ENCODE results near the gene LYRM4.

DNA sequence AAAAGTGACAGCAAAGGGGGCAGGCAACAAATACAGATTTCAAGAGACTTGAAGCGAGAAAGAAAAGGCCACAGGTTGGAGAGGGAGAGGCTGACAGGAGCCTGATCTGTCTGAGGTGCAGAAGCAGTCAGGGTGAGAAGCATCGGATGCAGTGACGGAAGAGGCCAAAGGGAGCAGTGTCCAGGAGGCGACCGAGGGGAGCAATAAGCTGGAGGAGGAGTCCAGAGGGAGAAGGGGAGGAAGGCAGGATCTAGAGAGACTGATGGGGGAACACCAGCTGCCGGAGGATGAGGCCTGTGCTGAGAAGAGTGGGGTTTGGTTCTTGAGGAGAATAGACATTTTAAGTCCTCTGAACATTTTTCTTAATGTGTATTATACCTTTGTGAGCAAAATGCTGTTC is 24.3 kb upstream of the LYRM4 start:
- no peak for TF ChIP-seq POLR2A (IDR thresholded peaks at IDR 0.05; ENCODE audit: low read length)
- no peak for TF ChIP-seq GATA1 (IDR thresholded peaks at IDR 0.05; ENCODE audit: low read depth, low read length)

Measured in erythroblast (primary cell).